GM23248 (cell line): ENCODE results near the gene TSPEAR.

ENCODE experiments used
- EZH2 ChIP-seq: fragments of 200-600 bp; sonication (generic); IDR thresholded peaks from 2 replicates; pipeline ENCODE4 v1.6.1; 2018; ENCODE audit warnings: antibody characterized with exemption, mild to moderate bottlenecking; ENCODE audit not compliant: insufficient read depth, poor library complexity, severe bottlenecking
- EZH2phosphoT487 ChIP-seq: fragments of 200-600 bp; sonication (generic); IDR thresholded peaks from 2 replicates; pipeline ENCODE4 v1.6.1; 2018; ENCODE audit warnings: antibody characterized with exemption, moderate library complexity, mild to moderate bottlenecking, low read depth; ENCODE audit not compliant: insufficient read depth

DNA sequence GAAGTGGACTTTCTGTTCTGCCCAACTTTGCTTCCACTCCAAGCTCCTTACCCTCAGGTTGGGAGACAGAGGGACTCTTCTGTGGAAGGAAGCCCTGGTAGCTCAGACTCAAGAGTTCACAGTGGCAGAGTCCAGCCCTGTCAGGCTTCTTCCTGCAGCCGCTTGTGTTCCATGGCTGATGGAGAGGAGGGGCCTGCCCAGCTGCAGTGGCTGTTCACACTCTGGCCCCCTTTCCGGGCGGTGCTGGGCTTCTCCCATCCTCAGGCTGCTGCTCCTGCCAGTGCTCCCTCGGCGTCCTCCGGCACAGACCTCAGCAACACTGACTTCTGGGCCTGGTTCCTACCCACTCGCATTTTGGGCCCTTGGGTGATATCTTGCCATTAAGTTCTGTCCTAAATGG, 175.4 kb downstream of the TSPEAR start:
- TF ChIP-seq EZH2 (no peak), EZH2phosphoT487 (no peak)
